ENCODE measurements around the gene MYCBP2. TPM values are rescaled to one million over a fixed set of nuclear protein-coding genes. Genes with fewer than 3 reads are reported as not detected.

MYCBP2 gene
- total and polyA plus RNA-seq, 4 donors = 12.1 to 86.4 (median 30.0) TPM

DNA sequence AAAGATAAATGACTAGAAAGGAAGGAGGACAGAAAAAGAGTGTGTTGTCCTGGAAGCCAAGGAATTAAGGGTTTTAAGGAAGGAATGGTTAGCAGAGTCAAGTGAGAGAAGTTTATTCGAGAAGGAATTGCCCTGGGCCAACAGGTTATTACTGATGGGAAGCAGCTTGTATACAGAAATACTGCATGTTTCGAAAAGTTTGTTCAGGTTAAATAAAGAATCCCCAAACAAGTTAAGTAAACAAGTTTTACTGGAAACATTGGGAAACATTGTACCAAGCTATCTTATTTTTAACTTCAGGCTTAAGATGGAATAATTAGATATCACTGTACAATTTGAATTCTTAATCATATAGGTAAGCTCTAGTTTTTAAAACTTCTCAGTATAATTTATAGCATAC is 271.7 kb downstream of the MYCBP2 start:
- Histone ChIP-seq H3K9me3 (ENCODE audit: control insufficient read depth in 4 of 4, low read length in 3 of 4) (no peaks in the 10 kb centered on the region), H3K27ac (ENCODE audit: low read depth in 1 of 2, low read length in 2 of 2) (peak overlapping the region; percentile 55 to 69), H3K27me3 (ENCODE audit: control insufficient read depth in 4 of 4, insufficient read depth in 4 of 4, low read length in 3 of 4) (no peaks in the 10 kb centered on the region), H3K4me3 (ENCODE audit: low read depth in 1 of 3, low read length in 3 of 3) (no peak overlapping the region), H3K4me1 (ENCODE audit: control insufficient read depth in 4 of 4, insufficient read depth in 4 of 4, low read length in 3 of 4) (peaks cover 10 to 44% (median 31%) of the 10 kb centered on the region in 4 donors), H3K9ac (ENCODE audit: low read depth in 1 of 2, low read length in 2 of 2) (no peak overlapping the region), H3K36me3 (ENCODE audit: control insufficient read depth in 4 of 4, insufficient read depth in 3 of 4, low read depth in 1 of 4, low read length in 3 of 4) (peaks cover 0 to 17% (median 9%) of the 10 kb centered on the region in 4 donors)
- WGBS = 34% methylated on average over 2 of the region's 2 CpGs
- TF ChIP-seq GABPA (IDR thresholded peaks at IDR 0.05 in 1 of 2, conservative IDR thresholded peaks at IDR 0.05 in 1 of 2) (no peak), EGR1 (IDR thresholded peaks at IDR 0.05; ENCODE audit: low read depth in 2 of 2) (no peak), FOXA1 (IDR thresholded peaks at IDR 0.05) (peak; percentile 87), HNF4G (IDR thresholded peaks at IDR 0.05) (no peak), TAF1 (conservative IDR thresholded peaks at IDR 0.05) (no peak), RAD21 (IDR thresholded peaks at IDR 0.05) (peak; percentile 10 to 27), FOXA2 (IDR thresholded peaks at IDR 0.05) (peak; percentile 92), RXRA (IDR thresholded peaks at IDR 0.05) (peak; percentile 32 to 68), ZBTB33 (IDR thresholded peaks at IDR 0.05) (peak; percentile 27), HNF4A (conservative IDR thresholded peaks at IDR 0.05) (peak; percentile 40 to 60), YY1 (IDR thresholded peaks at IDR 0.05) (no peak), ATF3 (IDR thresholded peaks at IDR 0.05) (no peak), SP1 (IDR thresholded peaks at IDR 0.05) (peak; percentile 60), JUND (IDR thresholded peaks at IDR 0.05) (peak in 1 of 2 donors; percentile 66), REST (IDR thresholded peaks at IDR 0.05) (no peak), MAX (IDR thresholded peaks at IDR 0.05) (peak; percentile 49), NR2F2 (IDR thresholded peaks at IDR 0.05) (no peak)
- TF ChIP-seq, protein P1, sequence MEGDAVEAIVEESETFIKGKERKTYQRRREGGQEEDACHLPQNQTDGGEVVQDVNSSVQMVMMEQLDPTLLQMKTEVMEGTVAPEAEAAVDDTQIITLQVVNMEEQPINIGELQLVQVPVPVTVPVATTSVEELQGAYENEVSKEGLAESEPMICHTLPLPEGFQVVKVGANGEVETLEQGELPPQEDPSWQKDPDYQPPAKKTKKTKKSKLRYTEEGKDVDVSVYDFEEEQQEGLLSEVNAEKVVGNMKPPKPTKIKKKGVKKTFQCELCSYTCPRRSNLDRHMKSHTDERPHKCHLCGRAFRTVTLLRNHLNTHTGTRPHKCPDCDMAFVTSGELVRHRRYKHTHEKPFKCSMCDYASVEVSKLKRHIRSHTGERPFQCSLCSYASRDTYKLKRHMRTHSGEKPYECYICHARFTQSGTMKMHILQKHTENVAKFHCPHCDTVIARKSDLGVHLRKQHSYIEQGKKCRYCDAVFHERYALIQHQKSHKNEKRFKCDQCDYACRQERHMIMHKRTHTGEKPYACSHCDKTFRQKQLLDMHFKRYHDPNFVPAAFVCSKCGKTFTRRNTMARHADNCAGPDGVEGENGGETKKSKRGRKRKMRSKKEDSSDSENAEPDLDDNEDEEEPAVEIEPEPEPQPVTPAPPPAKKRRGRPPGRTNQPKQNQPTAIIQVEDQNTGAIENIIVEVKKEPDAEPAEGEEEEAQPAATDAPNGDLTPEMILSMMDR (IDR thresholded peaks at IDR 0.05; ENCODE audit: low read depth, low read length, missing input control) = no peak
- no peak for DNase-seq (ENCODE audit: low spot score)

All from liver (tissue), 9 donors.